H1 (cell line): ENCODE data around the gene MEX3B. TPM values are rescaled to one million over a fixed set of nuclear protein-coding genes. Genes with fewer than 3 reads are reported as not detected.
A peak's percentile ranks its signal among the peaks of the same experiment; 100 is the strongest.

Experiments used
- EP300 ChIP-seq, 2 experiments: IDR thresholded peaks; 1 replicate in 1 of 2; 2 replicates in 1 of 2; pipeline ENCODE4 v1.6.1; 2011 to 2012; ENCODE audit warnings: low read depth in 2 of 2, low read length in 2 of 2, mild to moderate bottlenecking in 2 of 2, borderline replicate concordance in 1 of 2, inconsistent platforms in 1 of 2, moderate library complexity in 1 of 2
- NANOG ChIP-seq: IDR thresholded peaks from 2 replicates; pipeline ENCODE4 v1.6.1; 2011; ENCODE audit warnings: low read length, low read depth, mild to moderate bottlenecking, inconsistent platforms; ENCODE audit not compliant: insufficient read depth, poor library complexity, severe bottlenecking
- NRF1 ChIP-seq: IDR thresholded peaks from 2 replicates; pipeline ENCODE4 v1.6.1; 2011; ENCODE audit warnings: mild to moderate bottlenecking, low read depth, low read length, improper control_type of control experiment
- RBBP5 ChIP-seq: IDR thresholded peaks from 2 replicates; pipeline ENCODE4 v1.7.1; 2012; ENCODE audit warnings: low read depth, mild to moderate bottlenecking, inconsistent platforms, low read length, moderate library complexity, borderline replicate concordance
- polyA plus RNA-seq, 7 experiments: library from polyadenylated mRNA; depleted of rRNA in 3 of 7; stranded (reverse) in 5 of 7; unstranded in 2 of 7; fragments of >200 nt in 5 of 7; fragments of 200-250 nt in 2 of 7; gene quantifications; 1 replicate in 5 of 7; 2 replicates in 1 of 7; 4 replicates in 1 of 7; pipeline versions ENCODE4 v1.2.1 to v1.2.3, GENCODE V29; 2011 to 2013; ENCODE audit warnings: missing spikeins in 2 of 7, mixed read lengths in 2 of 7
- total RNA-seq: library from RNA; stranded (reverse); fragmentation: NEBNext Ultra II Directional; extraction: Animal tissue kit (Norgen Biotek cat#: 25700); gene quantifications from 2 replicates; pipeline ENCODE4 v1.2.1, GENCODE V29; 2021
- TF ChIP-seq, protein P1 (sequence below): IDR thresholded peaks from 2 replicates; pipeline ENCODE4 v1.6.1; 2011; ENCODE audit warnings: low read length, improper control_type of control experiment
- TF ChIP-seq, protein P2 (sequence below): fragments of 300-600 bp; sonication (generic); IDR thresholded peaks from 2 replicates; pipeline ENCODE4 v1.7.1; 2012; ENCODE audit warnings: low read length, moderate library complexity, mild to moderate bottlenecking, inconsistent platforms; ENCODE audit not compliant: insufficient replicate concordance

MEX3B gene
- total and polyA plus RNA-seq, 2 of the 8 experiments (the other 6 are each of a cell fraction or from before 2014, with no cell fraction given): 8.0 to 15.9 TPM

DNA sequence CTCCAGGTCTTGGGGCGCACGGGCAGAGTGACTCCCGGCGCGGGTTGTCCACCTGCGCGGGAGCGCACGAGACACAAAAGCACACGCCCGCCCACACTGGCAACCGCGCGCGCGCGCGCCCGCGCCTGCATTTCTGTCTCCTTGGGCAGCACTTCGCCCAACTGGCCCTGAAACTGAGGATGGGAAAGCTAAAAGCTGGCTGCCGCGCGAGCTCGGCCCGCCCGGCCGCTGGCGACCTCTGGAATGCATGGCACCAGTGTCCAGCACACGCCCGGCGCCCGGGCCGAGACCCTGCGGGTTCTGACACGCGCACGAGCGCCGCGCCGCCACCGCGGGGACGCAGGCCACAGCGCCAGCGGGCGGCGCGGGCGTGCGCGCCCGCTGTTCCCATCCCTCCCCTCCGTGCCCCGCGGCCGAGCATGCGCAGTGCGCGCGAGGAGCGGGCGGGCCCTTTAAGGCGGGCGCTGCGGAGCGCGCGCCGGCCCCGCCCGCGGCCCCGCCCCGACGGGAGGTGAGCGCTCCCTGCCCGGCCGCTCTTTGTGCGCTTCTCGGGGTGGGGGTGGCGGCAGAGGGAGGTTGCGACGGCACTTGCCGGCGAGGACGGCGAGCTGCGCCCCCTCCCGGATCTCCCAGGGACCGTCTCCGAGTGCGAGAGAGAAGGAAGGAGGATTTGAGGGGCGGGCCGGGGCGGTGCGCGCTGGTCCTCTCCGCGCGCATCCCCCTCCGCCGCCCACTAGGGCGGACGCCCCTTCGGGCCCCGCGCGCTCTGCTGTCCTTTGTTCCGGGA lies 1.0 kb upstream of the MEX3B start (continued):
- peak; percentile 6; the same call in 1 of the 2 replicates for TF ChIP-seq RBBP5
- TF ChIP-seq EP300 (IDR thresholded peaks at IDR 0.05; ENCODE audit: borderline replicate concordance in 1 of 2, low read depth in 2 of 2, low read length in 2 of 2): 0 out of 3 replicates have a peak, but pooled peaks of 1 of the 2 experiments have one; percentile 2
- peak; percentile 67 for TF ChIP-seq NRF1
- TF ChIP-seq, protein P1, sequence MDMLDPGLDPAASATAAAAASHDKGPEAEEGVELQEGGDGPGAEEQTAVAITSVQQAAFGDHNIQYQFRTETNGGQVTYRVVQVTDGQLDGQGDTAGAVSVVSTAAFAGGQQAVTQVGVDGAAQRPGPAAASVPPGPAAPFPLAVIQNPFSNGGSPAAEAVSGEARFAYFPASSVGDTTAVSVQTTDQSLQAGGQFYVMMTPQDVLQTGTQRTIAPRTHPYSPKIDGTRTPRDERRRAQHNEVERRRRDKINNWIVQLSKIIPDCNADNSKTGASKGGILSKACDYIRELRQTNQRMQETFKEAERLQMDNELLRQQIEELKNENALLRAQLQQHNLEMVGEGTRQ: no peak
- TF ChIP-seq, protein P2, sequence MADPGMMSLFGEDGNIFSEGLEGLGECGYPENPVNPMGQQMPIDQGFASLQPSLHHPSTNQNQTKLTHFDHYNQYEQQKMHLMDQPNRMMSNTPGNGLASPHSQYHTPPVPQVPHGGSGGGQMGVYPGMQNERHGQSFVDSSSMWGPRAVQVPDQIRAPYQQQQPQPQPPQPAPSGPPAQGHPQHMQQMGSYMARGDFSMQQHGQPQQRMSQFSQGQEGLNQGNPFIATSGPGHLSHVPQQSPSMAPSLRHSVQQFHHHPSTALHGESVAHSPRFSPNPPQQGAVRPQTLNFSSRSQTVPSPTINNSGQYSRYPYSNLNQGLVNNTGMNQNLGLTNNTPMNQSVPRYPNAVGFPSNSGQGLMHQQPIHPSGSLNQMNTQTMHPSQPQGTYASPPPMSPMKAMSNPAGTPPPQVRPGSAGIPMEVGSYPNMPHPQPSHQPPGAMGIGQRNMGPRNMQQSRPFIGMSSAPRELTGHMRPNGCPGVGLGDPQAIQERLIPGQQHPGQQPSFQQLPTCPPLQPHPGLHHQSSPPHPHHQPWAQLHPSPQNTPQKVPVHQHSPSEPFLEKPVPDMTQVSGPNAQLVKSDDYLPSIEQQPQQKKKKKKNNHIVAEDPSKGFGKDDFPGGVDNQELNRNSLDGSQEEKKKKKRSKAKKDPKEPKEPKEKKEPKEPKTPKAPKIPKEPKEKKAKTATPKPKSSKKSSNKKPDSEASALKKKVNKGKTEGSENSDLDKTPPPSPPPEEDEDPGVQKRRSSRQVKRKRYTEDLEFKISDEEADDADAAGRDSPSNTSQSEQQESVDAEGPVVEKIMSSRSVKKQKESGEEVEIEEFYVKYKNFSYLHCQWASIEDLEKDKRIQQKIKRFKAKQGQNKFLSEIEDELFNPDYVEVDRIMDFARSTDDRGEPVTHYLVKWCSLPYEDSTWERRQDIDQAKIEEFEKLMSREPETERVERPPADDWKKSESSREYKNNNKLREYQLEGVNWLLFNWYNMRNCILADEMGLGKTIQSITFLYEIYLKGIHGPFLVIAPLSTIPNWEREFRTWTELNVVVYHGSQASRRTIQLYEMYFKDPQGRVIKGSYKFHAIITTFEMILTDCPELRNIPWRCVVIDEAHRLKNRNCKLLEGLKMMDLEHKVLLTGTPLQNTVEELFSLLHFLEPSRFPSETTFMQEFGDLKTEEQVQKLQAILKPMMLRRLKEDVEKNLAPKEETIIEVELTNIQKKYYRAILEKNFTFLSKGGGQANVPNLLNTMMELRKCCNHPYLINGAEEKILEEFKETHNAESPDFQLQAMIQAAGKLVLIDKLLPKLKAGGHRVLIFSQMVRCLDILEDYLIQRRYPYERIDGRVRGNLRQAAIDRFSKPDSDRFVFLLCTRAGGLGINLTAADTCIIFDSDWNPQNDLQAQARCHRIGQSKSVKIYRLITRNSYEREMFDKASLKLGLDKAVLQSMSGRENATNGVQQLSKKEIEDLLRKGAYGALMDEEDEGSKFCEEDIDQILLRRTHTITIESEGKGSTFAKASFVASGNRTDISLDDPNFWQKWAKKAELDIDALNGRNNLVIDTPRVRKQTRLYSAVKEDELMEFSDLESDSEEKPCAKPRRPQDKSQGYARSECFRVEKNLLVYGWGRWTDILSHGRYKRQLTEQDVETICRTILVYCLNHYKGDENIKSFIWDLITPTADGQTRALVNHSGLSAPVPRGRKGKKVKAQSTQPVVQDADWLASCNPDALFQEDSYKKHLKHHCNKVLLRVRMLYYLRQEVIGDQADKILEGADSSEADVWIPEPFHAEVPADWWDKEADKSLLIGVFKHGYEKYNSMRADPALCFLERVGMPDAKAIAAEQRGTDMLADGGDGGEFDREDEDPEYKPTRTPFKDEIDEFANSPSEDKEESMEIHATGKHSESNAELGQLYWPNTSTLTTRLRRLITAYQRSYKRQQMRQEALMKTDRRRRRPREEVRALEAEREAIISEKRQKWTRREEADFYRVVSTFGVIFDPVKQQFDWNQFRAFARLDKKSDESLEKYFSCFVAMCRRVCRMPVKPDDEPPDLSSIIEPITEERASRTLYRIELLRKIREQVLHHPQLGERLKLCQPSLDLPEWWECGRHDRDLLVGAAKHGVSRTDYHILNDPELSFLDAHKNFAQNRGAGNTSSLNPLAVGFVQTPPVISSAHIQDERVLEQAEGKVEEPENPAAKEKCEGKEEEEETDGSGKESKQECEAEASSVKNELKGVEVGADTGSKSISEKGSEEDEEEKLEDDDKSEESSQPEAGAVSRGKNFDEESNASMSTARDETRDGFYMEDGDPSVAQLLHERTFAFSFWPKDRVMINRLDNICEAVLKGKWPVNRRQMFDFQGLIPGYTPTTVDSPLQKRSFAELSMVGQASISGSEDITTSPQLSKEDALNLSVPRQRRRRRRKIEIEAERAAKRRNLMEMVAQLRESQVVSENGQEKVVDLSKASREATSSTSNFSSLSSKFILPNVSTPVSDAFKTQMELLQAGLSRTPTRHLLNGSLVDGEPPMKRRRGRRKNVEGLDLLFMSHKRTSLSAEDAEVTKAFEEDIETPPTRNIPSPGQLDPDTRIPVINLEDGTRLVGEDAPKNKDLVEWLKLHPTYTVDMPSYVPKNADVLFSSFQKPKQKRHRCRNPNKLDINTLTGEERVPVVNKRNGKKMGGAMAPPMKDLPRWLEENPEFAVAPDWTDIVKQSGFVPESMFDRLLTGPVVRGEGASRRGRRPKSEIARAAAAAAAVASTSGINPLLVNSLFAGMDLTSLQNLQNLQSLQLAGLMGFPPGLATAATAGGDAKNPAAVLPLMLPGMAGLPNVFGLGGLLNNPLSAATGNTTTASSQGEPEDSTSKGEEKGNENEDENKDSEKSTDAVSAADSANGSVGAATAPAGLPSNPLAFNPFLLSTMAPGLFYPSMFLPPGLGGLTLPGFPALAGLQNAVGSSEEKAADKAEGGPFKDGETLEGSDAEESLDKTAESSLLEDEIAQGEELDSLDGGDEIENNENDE: no peak
- TF ChIP-seq NANOG: no peak
